Measurements from ENCODE around the gene POLR2B.

DNA sequence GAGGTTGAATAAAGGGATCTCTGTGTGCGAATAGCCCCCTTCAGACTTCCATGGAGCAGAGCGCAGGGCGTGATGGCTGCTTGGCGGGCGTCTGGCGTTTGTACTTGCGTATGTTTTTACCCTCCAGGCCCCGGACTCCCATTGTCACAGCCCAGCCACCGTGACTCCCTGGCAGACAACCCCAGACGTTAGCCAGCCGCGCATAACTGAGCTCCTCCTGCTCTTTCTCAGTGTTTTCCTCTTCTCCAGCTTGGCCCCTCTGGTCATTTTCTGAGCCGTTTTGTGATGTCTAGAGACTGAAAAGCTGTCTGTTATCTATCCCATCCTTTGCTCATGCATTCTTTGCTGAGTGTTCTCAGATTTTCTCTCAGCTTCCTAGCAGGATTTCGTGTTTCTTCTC lies 77.2 kb downstream of the POLR2B start:
- TF ChIP-seq, protein P1, sequence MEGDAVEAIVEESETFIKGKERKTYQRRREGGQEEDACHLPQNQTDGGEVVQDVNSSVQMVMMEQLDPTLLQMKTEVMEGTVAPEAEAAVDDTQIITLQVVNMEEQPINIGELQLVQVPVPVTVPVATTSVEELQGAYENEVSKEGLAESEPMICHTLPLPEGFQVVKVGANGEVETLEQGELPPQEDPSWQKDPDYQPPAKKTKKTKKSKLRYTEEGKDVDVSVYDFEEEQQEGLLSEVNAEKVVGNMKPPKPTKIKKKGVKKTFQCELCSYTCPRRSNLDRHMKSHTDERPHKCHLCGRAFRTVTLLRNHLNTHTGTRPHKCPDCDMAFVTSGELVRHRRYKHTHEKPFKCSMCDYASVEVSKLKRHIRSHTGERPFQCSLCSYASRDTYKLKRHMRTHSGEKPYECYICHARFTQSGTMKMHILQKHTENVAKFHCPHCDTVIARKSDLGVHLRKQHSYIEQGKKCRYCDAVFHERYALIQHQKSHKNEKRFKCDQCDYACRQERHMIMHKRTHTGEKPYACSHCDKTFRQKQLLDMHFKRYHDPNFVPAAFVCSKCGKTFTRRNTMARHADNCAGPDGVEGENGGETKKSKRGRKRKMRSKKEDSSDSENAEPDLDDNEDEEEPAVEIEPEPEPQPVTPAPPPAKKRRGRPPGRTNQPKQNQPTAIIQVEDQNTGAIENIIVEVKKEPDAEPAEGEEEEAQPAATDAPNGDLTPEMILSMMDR (IDR thresholded peaks at IDR 0.05), result no peak
- TF ChIP-seq GRHL2 (CRISPR knock-in tag; IDR thresholded peaks at IDR 0.05; ENCODE audit: insufficient replicate concordance, severe bottlenecking) (no peak), TCF7 (CRISPR knock-in tag; IDR thresholded peaks at IDR 0.05; ENCODE audit: low read depth) (no peak), NFE2L1 (CRISPR knock-in tag; IDR thresholded peaks at IDR 0.05) (no peak), CREM (CRISPR knock-in tag; IDR thresholded peaks at IDR 0.05) (no peak), IRF2 (CRISPR knock-in tag; IDR thresholded peaks at IDR 0.05; ENCODE audit: borderline replicate concordance, low read depth) (no peak), FOXP1 (CRISPR knock-in tag; IDR thresholded peaks at IDR 0.05; ENCODE audit: borderline replicate concordance) (no peak), HMGXB4 (CRISPR knock-in tag; IDR thresholded peaks at IDR 0.05) (no peak), CBFB (CRISPR knock-in tag; IDR thresholded peaks at IDR 0.05; ENCODE audit: low read depth) (no peak), NR3C1 (CRISPR knock-in tag; conservative IDR thresholded peaks at IDR 0.05; ENCODE audit: low read depth) (no peak), SP1 (CRISPR knock-in tag; conservative IDR thresholded peaks at IDR 0.05) (no peak)
- TF ChIP-seq, protein P2, sequence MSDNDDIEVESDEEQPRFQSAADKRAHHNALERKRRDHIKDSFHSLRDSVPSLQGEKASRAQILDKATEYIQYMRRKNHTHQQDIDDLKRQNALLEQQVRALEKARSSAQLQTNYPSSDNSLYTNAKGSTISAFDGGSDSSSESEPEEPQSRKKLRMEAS (CRISPR knock-in tag; IDR thresholded peaks at IDR 0.05), result no peak
- TF ChIP-seq, protein P3, sequence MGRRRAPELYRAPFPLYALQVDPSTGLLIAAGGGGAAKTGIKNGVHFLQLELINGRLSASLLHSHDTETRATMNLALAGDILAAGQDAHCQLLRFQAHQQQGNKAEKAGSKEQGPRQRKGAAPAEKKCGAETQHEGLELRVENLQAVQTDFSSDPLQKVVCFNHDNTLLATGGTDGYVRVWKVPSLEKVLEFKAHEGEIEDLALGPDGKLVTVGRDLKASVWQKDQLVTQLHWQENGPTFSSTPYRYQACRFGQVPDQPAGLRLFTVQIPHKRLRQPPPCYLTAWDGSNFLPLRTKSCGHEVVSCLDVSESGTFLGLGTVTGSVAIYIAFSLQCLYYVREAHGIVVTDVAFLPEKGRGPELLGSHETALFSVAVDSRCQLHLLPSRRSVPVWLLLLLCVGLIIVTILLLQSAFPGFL (CRISPR knock-in tag; IDR thresholded peaks at IDR 0.05; ENCODE audit: borderline replicate concordance), result no peak
